Right renal cortex interstitium (tissue), 3 donors: Measurements from ENCODE around the gene MSX1. TPM values are rescaled to one million over a fixed set of nuclear protein-coding genes. Genes with fewer than 3 reads are reported as not detected.

Source experiments
- DNase-seq, 3 donors: peaks; one replicate each; pipeline ENCODE4 v3.0.0-alpha.2; 2013; ENCODE audit warnings: low read depth in 3 of 3, low spot score in 2 of 3
- polyA plus RNA-seq, 3 donors: library from polyadenylated mRNA; unstranded; fragments of 120-200 nt; gene quantifications; one replicate each; pipeline ENCODE4 v1.2.1, GENCODE V29; 2013; ENCODE audit not compliant: insufficient read length in 3 of 3

The MSX1 gene
- polyA plus RNA-seq, 3 donors = 0.64 to 0.89 (median 0.86) TPM

- no peak for DNase-seq
These were observed 20.3 kb upstream of the MSX1 start for GRCh38 chr4:4838936-4839810.

GRCh38 chr4:4840351-4840750 lies 19.1 kb upstream of the MSX1 start:
- no peak for DNase-seq

GRCh38 chr4:4841156-4841555 lies 18.3 kb upstream of the MSX1 start:
- no peak for DNase-seq

DNA sequence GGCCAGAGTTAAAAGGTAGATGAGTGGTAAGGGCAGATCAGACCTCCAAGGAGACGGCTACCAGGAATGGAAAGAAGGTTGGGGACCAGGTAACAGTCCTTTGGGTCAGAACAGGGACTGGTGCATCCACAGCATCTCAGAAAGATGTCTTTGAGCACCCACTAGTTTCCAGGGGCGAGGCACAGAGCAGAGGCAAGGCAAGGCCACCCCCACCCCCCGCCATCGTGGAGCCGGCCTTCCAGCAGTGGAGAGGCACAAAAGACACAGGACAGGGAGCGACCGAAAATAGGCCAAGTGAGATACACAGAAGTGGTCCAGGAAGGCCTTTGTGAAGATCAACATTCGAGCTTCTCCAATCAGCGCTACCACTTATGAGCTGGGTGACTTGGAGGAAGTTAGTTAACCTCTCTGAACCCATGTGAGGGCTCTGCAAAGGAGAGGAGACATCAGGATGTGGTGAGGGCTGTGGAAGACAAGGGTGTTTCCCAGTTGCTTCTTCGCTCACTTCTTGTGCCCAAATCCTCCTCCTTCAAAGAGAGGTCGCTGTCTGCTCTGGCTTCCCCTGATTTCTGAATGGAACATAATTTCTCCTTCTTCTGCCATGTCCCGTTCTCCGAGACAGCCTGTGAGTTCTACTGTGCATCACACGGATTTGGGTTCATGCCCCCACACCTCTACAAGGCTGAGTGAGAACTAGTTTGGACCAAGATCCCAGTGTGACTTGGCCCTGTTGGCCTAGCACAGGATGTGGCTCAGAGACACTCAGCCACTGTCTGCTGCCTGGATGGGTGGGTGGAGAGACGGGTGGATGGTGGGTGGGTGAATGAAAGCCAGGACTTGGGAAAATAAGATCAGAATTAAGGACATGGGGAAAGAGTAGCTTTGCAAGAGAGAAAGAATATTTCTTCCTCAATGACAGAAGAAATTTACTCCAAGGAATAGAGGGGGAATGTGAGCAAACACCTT lies 16.7 kb upstream of the MSX1 start:
- no peak for DNase-seq

GRCh38 chr4:4843635-4844291 lies 15.7 kb upstream of the MSX1 start:
- DNase-seq = no peak

GRCh38 chr4:4845027-4845426 lies 14.4 kb upstream of the MSX1 start:
- DNase-seq = no peak

DNA sequence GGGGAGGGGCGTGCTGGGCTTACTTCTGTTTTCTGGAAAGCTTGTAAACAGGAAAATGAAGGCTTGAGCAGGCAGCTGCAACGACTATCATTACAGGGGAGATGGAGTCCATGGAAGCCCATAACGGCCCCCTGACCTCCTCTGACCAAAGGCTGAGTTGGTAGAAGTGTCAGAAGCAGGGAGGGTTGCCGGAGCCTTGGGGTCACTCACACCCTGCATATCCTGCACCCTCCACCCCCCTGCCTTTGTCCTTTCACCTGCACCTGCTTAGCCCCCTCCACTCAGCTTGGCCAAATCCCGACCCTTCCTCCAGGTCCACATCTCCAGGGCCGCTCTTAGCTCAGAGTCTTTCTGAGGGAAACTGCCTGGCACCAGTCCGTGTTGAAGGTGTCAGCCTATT lies 12.5 kb upstream of the MSX1 start:
- DNase-seq = no peak

DNA sequence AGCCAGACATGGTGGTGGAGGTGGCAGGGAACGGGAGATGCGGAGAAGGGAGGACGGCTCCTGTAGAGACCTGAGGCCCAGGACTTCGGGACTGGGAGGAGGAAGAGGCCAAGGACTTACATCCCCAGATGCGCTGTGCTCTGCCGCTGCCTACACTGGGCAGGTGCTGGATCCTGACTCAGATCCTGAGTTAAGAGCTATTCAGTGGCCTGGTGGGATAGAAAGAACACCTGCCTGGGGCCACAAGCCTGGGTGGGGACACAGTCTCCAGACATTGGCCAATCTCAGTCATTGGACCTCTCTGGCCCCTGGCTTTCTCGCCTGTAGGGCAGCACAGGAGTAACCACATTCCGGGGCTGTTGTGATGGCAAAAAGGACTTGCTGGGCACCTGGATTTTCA lies 10.9 kb upstream of the MSX1 start:
- no peak for DNase-seq

DNA sequence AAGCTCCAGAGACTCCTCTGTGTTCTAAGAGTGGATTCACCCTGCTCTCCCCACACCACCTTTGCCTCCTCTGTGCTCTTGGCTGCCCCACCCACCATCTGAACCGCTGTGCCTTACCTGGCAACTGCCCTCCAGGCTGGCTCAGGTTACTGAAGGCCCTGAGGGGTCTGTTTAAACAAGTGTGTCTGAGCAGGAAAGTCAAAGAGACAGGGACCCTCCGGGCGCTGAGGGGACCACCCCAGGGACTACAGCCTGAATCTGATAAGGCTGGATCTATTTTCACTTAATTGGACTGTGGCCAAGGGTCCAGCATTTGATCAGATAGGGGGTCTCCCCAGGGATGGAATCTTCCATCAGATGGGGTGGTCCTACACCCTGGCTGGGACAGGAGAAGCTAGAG lies 10.4 kb upstream of the MSX1 start:
- DNase-seq = no peak

DNA sequence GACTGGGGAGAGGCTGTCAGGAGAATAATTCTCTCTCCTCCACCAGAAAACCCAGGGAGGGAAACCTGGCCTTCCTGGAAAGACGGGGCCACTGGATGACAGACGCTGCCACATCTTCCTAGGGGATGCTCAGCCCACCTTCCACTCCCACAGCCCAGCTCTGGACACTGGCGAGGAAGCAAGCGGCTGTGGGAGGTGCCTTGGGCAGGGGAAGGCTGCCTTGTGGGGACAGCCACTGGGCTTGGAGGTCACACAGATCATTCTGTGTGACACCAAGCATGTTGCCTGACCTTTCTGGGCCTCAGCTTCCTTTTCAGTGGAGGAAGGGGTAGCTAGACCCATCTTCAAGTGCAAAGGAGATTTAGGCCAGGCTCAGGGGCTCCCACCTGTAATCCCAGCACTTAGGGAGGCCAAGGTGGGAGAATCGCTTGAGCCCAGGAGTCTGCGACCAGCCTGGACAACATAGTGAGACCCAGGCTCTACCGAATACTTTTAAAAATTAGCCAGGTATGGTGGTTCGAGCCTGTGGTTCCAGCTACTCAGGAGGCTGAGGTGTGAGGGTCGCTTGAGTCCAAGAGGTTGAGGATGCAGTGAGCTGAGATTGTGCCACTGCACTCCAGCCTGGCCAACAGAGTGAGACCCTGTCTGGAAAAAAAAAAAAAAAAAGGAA lies 9.8 kb upstream of the MSX1 start:
- no peak for DNase-seq

- no peak for DNase-seq
These were observed 8.4 kb upstream of the MSX1 start for GRCh38 chr4:4851081-4851480.

DNA sequence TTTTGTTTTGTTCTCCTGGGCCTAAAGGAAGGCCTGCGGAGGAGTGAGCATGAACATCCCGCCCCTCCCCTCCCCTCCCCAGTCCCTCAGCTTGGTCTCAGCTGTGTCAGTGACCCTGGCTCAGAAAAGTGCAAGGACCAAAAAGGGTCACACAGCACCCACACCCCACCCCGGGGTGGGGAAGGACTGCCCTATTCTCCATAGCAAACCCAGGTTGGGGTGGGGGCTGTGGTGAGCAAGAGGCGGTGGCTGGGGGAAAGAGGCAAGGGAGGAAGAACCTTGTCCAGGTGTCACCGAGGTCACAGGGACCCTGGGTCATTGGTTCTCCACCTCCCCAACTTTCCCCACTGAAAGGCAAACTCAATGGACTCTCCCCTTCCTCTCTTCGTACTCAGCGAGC lies 7.6 kb upstream of the MSX1 start:
- no peak for DNase-seq

- DNase-seq = no peak
These were observed 6.7 kb upstream of the MSX1 start for GRCh38 chr4:4852591-4853362.

- DNase-seq = no peak
These were observed 6.1 kb upstream of the MSX1 start for GRCh38 chr4:4853371-4853823.

DNA sequence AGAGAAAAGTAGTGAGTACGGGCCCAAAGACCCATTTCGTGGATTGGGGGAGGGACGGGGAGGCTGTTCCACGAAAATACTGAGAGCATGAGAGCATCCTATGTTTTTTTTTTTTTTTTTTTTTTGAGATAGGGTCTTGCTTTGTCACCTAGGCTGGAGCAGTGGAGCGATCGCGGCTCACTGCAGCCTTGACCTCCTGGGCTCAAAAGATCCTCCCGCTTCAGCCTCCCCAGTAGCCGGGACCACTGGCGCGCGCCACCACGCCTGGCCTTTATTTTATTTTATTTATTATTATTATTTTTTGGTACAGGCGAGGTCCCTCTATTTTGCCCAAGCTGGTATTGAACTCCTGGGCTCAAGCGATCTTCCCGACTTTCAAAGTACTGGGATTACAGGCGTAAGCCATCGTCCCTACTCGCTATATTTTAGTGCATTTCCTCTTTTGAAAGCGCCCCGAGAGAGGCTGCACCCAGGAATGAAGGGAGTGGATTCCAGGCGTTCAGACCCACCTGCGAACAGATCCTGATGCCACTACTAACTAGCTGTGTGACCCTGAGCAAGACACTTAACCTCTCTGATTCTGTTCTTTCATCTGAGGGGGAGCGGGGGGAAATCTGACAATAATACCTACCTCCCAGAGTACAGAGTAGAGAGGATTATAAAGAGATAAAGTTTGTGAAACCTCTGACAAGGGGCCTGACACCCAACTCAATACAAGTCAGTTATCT lies 5.4 kb upstream of the MSX1 start:
- no peak for DNase-seq

DNA sequence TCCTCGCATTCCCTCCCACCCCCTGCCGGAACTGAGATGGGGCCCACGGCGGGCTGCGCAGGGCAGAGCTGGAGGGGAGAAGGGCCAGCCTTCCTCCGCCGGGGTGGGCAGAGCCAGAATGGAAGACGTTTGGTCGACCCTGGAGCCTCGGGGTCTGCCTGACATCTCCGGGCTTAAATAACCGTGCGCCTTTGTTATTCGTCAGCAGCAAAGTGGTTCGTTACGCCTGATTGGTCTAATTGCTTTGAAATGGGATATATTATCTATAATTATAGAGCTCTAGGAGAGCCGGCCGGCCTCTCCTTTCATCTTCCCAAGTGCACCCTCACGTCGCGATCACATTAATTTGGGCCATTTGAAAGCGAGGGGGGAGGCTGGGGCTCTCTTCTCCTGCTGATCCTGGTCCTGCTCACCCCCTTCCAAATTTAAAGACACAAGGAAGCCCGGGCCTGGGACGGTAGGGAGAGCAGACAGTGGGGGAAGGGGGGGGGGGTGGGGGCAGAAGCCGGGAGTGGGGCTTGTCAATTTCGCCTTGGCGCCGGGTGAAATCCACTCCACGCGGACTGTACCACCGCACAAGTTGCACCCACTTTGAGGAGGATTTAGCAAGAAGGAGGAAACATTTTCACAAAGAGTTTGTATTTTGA lies 4.7 kb upstream of the MSX1 start:
- no peak for DNase-seq

DNA sequence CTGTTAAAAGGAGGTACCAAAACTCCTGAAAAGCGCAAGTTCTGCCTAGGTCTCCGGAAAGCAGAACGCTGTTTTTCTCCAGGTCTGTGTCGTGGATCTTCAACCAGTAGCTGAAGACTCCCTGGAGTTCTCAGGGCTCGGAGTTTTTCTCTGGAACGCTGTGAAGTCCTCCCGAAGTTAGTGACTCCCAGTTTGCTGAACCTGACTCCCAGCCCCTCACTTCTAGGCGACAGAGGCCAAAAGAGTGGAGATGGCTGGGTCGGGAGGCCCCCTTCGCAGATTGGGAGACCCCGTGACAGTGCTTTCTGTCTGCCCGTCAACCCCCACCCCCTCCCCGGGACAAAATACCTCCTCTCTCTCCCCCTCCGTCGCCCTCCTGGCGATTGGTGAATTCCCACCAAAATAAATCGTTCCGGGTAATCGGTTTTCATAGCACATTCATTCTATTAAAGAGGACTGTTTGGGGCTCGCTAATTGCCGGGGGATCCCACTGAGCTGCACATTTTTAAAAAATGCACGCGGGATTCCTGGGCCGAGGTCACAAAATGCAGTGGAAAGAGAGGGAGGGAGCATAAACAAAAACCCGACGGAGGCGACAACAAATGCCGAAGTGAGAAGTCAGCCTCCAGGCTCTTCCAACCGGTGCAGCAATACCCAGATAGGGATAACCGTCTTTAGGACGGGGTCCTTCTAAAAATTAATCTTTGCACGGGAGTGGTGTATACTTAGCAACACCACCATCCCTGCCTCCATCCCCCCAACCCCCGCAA lies 4.0 kb upstream of the MSX1 start:
- DNase-seq = no peak
